HG02938 (cell line): ENCODE results near the gene STAG1.
"Not testable (repeated sequence)": the region's sequence is repeated elsewhere in the genome, so short reads cannot be mapped to it uniquely, and the experiment has no call there.

Experiments used
- ATAC-seq: cut with Tn5 transposase; IDR thresholded peaks from one replicate; pipeline ENCODE4 v1.9.1; 2021; ENCODE audit warnings: mild to moderate bottlenecking, moderate library complexity; ENCODE audit not compliant: unreplicated experiment

The STAG1 gene

DNA sequence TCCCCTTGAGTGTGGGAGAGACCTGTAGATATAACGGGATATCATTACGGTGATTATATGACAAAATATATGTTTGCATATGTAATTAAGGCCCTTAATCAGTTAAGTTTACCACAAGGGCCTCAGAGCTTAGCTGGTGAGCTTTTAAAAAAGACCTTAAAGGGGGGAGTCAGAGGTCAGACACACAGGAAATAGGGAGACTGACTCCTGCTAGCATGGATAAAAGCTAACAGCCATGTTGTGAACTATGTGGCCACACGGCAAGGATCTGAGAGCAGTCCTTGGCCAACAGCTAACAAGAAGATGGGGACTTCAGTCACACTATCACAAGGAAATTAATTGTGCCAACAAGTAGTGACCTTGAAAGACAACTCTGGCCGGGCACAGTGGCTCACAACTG is 3.1 kb downstream of the STAG1 start:
- no peak for ATAC-seq

- no peak for ATAC-seq
Observed at GRCh38 chr3:136745916-136746315, 6.3 kb downstream of the STAG1 start.

DNA sequence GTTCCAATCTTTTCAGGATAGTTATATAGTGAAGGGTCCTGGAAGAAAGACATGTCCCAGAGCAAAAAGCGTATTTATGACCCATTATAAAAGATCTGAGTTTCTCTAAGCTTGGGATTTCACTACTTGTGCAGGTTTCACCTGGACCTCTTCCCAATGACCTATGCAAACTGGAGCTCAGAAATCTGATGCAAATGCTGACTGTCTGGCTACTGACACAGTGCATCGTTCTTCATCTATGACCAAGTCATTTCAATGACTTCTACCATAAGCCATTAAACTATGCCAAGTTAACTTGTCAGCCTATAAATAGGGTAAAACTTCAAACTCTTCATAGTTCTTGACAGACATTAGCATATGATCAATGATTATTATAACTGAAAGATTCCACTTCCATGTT is 11.1 kb downstream of the STAG1 start:
- ATAC-seq, result no peak

GRCh38 chr3:136740351-136740958 is 11.7 kb downstream of the STAG1 start:
- no peak for ATAC-seq

DNA sequence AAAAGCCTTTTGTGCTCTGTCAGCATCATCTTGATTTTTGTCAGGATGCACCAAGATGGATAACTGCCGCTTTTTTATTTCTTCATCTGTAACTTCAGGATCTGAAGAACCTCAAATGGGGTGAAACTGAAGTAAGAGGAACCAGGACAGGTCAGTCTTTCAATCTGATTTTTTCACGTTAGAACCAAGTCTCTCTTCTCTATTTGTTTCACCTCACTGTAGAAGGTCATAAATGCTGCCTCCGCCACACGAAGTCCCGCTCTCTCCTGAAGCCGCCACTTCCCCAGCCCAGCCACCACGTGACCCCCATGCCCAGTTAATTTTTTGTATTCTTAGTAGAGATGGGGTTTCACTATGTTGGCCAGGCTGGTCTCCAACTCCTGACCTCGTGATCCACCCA is 15.2 kb downstream of the STAG1 start:
- not testable (repeated sequence) for ATAC-seq

GRCh38 chr3:136735103-136735502 is 17.1 kb downstream of the STAG1 start:
- ATAC-seq, result no peak

- no peak for ATAC-seq
Observed at GRCh38 chr3:136734382-136735070, 17.7 kb downstream of the STAG1 start.

GRCh38 chr3:136733317-136733833 is 18.8 kb downstream of the STAG1 start:
- ATAC-seq, result no peak

- ATAC-seq, result no peak
Observed at GRCh38 chr3:136731274-136731884, 20.8 kb downstream of the STAG1 start.

- peak; percentile 44 for ATAC-seq
Observed at GRCh38 chr3:136730595-136731273, 21.4 kb downstream of the STAG1 start.

DNA sequence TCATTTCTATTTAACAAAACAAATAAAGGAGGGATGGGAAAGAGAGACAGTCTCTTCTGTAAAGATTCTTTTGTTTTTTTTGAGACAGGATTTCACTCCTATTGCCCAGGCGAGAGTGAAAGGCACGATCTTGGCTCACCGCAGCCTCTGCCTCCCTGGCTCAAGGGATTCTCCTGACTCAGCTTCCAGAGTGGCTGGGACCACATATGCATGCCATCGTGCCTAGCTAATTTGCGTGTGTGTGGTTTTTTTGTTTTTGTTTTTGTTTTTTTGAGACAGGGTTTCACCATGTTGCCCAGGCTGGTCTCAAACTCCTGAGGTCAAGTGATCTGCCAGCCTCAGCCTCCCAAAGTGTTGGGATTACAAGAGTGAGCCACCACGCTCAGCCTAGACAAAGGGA is 23.3 kb downstream of the STAG1 start:
- peak; percentile 5 for ATAC-seq

- peak; percentile 52 for ATAC-seq
Observed at GRCh38 chr3:136728473-136728872, 23.7 kb downstream of the STAG1 start.

DNA sequence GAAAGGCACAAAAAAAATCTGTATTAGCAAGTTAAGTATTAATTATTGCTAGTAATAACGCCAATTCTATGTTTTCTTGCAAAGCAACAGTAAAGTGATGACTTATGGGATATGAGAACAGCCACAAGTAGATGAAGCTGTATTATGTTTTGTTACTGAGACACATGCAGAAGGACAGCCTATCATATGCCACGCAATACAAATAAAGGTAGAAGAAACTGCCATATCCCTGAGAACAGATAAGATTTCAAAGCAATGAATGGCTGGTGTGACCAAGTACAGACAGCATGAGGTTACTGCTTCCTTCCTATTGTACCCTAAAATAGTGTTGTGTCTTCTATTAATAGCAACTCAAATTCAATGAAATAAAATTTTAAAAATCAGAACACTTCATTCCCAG is 26.7 kb downstream of the STAG1 start:
- ATAC-seq, result no peak

- not testable (repeated sequence) for ATAC-seq
Observed at GRCh38 chr3:136722916-136723315, 29.3 kb downstream of the STAG1 start.

DNA sequence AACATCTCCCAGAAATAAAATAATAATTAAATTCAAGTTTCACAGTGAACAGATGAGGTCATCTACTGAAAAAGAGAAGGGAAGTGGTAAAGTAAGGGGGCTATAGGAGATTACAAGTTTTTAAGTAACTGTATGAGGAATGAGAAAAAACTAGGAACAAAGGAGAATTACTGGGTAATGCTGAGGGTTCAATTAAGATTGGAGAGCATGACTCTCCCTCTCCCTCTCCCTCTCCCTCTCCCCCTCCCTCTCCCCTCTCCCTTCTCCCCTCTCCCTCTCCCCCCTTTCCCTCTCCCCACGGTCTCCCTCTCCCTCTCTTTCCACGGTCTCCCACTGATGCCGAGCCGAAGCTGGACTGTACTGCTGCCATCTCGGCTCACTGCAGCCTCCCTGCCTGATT is 29.8 kb downstream of the STAG1 start:
- ATAC-seq, result not testable (repeated sequence)

- ATAC-seq, result no peak
Observed at GRCh38 chr3:136720091-136720490, 32.1 kb downstream of the STAG1 start.

GRCh38 chr3:136716629-136717028 is 35.5 kb downstream of the STAG1 start:
- no peak for ATAC-seq

DNA sequence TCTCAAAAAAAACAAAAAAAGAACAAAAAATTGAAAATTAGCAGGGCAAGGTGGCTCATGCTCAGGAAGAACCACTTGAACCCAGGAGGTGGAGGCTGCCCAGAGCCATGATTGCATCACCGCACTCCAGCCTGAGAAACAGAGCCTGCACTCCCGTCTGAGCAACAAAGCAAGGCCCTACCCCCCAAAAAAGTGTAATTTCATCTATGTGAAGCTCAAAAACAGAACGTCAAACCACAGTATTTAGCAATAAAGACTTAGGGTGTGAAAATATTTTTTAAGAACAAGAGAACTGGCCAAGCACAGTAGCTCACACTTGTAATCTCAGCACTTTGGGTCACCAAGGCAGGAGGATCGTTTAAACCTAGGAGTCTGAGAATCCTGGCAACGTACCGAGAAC is 38.2 kb downstream of the STAG1 start:
- no peak for ATAC-seq

- no peak for ATAC-seq
Observed at GRCh38 chr3:136712941-136713340, 39.2 kb downstream of the STAG1 start.

DNA sequence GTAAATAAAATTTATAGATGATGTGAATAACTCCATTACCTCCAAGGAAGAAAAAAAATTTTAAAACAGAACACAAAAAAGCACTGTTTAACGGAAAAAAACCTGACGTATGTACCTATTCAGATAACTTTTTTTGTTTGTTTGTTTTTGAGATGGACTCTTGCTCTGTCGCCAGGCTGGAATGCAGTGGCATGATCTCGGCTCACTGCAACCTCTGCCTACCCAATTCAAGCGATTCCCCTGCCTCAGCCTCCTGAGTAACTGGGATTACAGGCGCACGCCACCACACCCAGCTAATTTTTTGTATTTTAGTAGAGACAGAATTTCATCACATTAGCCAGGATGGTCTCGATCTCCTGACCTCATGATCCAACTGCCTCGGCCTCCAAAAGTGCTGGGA is 40.3 kb downstream of the STAG1 start:
- ATAC-seq, result not testable (repeated sequence)

GRCh38 chr3:136711277-136711676 is 40.9 kb downstream of the STAG1 start:
- no peak for ATAC-seq

DNA sequence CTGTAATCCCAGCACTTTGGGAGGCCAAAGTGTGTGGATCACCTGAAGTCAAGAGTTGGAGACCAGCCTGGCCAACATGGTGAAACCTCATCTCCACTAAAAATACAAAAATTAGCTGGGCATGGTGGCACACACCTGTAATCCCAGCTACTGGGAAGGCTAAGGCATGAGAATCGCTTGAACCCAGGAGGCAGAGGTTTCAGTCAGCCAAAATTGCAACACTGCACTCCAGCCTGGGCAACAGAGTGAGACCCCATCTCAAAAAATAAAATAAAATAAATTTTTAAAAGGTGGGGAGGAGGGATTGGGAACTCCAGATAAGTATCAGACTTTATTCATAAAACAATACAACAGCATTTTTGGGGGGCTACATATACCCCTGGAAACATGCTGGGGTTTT is 42.4 kb downstream of the STAG1 start:
- not testable (repeated sequence) for ATAC-seq
